PFSK-1 (cell line): Measurements from ENCODE around the gene ELF3.

Experiments
- POLR2AphosphoS5 ChIP-seq: IDR thresholded peaks from 2 replicates; pipeline ENCODE4 v1.6.1; 2012; ENCODE audit warnings: low read depth, mild to moderate bottlenecking, control low read depth, low read length, moderate library complexity
- SIN3A ChIP-seq: IDR thresholded peaks from 2 replicates; pipeline ENCODE4 v1.6.1; 2012; ENCODE audit warnings: mild to moderate bottlenecking, low read length, moderate library complexity, borderline replicate concordance; ENCODE audit not compliant: insufficient read depth
- TAF1 ChIP-seq: IDR thresholded peaks from 2 replicates; pipeline ENCODE4 v1.6.1; 2012; ENCODE audit warnings: low read length, control low read depth, borderline replicate concordance; ENCODE audit not compliant: insufficient read depth

DNA sequence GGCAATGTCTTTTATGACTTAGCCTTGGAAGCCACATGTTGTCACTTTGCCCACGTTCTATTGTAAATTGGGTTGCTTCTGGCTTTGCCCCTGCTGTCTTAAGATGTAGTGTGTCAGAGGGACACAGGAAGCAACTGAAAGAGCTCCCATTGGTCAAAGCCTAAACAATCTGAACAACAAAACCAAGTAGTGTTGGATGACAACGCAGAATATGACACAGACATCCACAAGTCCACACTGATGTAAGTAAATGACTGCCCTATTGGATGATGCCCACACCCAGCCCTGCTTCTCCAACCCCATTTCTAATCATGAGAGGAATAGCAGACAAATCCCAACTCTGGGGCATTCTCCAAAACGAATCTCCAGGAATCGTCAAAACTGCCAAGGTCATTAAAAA, 50.7 kb downstream of the ELF3 start:
- TF ChIP-seq POLR2AphosphoS5: no peak
- TF ChIP-seq SIN3A: no peak
- no peak for TF ChIP-seq TAF1
